Lung (tissue), 12 donors: Measurements from ENCODE around the gene TNS3. TPM values are rescaled to one million over a fixed set of nuclear protein-coding genes. Genes with fewer than 3 reads are reported as not detected.
A peak's percentile ranks its signal among the peaks of the same experiment; 100 is the strongest.

Experiments used
- ATAC-seq: fragments of 200-7000 bp; cut with Tn5 transposase; one replicate; pipeline ENCODE4 v1.9.1; 2020; ENCODE audit warnings: moderate number of reproducible peaks; ENCODE audit not compliant: insufficient read depth, low FRiP score
- DNase-seq, 3 donors: peaks; one replicate each; pipeline ENCODE4 v3.0.0-alpha.2; 2013 to 2017
- H3K27ac ChIP-seq, 2 donors: one replicate each; pipeline ENCODE4 v1.5.1; 2013; ENCODE audit warnings: mild to moderate bottlenecking in 2 of 2, moderate library complexity in 2 of 2, control low read depth in 1 of 2, inconsistent platforms in 1 of 2, low read depth in 1 of 2, low read length in 1 of 2
- H3K27me3 ChIP-seq, 3 donors: one replicate each; pipeline ENCODE4 v1.5.1; 2013; ENCODE audit warnings: low read length in 2 of 3; ENCODE audit not compliant: control insufficient read depth in 3 of 3, insufficient read depth in 3 of 3
- H3K36me3 ChIP-seq, 4 donors: one replicate each; pipeline ENCODE4 v1.5.1; 2013; ENCODE audit warnings: low read length in 4 of 4, mild to moderate bottlenecking in 1 of 4, moderate library complexity in 1 of 4; ENCODE audit not compliant: control insufficient read depth in 4 of 4, insufficient read depth in 4 of 4
- H3K4me1 ChIP-seq, 5 donors: one replicate each; pipeline ENCODE4 v1.5.1; 2013; ENCODE audit warnings: low read length in 5 of 5, mild to moderate bottlenecking in 2 of 5, moderate library complexity in 1 of 5; ENCODE audit not compliant: control insufficient read depth in 5 of 5, insufficient read depth in 5 of 5
- H3K4me3 ChIP-seq: one replicate; pipeline ENCODE4 v1.5.1; 2013; ENCODE audit warnings: mild to moderate bottlenecking, control low read depth, moderate library complexity
- H3K9ac ChIP-seq, 2 donors: one replicate each; pipeline ENCODE4 v1.5.1; 2013; ENCODE audit warnings: low read length in 2 of 2, control low read depth in 1 of 2; ENCODE audit not compliant: insufficient read depth in 1 of 2
- H3K9me3 ChIP-seq, 4 donors: one replicate each; pipeline ENCODE4 v1.5.1; 2013; ENCODE audit warnings: low read length in 3 of 4, mild to moderate bottlenecking in 1 of 4, moderate library complexity in 1 of 4; ENCODE audit not compliant: control insufficient read depth in 4 of 4, insufficient read depth in 3 of 4
- WGBS, 2 donors: extraction: QIAGEN DNeasy Blood & Tissue Kit; methylation state at CpG; one replicate each; pipeline ENCODE4 v1.1.7; 2013; 5-methylcytosine and 5-hydroxymethylcytosine counted together
- polyA plus RNA-seq, 2 donors: library from polyadenylated mRNA; stranded (reverse); fragments of 200-250 nt; gene quantifications; one replicate each; pipeline ENCODE4 v1.2.1, GENCODE V29; 2013
- total RNA-seq, 2 donors: library from RNA; depleted of rRNA in 1 of 2; stranded (reverse); fragments of >200 nt in 1 of 2; gene quantifications; one replicate each; pipeline ENCODE4 v1.2.1, GENCODE V29; 2014 to 2021
- TF ChIP-seq, protein P1 (sequence below): IDR thresholded peaks from 2 replicates; pipeline ENCODE4 v1.5.1; 2012; ENCODE audit warnings: mild to moderate bottlenecking; ENCODE audit errors: control extremely low read depth, extremely low read depth
- donor health status: control.
- donor health status: control.
- donor health status: Bipolar disorder and iron deficiency.
- donor health status: healthy.
- donor health status: DM: yes; HTN: yes; CAD: no.

TNS3 gene
- total and polyA plus RNA-seq, 4 donors, result 23.8 to 140 (median 85.7) TPM

DNA sequence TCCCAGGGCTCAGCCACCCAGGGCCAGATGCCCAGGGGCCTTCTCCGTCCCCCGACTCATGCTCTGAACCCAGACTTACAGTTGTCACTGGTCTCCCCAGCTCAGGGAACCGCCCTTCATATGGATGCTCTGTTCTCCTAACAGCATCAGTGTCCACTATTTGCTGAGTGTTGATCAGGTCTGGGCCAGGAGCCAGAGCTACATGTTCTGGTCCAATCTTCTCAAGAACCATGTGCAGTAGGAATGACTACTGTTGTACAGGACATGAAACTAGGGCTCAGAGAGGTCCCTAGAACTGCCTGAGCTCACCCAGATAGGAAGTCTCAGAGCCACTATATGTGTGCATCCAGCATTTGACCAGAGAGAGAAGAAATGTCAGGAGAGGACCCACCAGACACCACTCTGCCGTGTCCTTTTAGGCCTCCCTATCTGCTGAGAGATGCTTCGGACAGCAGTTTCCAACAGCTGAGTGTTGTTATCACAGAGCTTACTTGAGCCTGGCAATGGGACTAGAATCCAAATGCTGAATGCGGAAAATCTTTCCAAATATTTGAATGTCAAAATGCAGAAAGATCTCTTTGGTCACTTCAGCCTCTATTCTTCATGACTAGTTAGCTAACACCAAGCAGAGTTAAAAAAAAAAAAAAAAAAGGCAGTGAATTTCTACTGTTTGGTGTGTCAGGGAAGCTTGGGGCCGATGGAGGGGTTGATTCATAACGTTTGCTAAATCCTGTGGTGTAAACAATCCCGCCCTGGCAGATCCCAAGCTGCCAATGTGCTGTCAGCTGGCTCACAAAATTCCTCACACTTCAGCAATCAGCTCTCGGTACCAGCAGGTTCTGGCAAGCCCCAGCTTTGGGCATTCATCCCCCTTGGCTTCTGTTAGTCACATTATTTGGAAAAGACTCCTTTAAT, 246.1 kb downstream of the TNS3 start:
- H3K27ac ChIP-seq, result peak overlapping the region; percentile 46 to 53
- H3K36me3 ChIP-seq, result peaks cover 0 to 9% (median 1%) of the 10 kb centered on the region in 4 donors
- ATAC-seq (peak; percentile 24), DNase-seq (peak; percentile 72 to 93 (median 91))
- no peak overlapping the region for H3K4me3 ChIP-seq
- TF ChIP-seq, protein P1, sequence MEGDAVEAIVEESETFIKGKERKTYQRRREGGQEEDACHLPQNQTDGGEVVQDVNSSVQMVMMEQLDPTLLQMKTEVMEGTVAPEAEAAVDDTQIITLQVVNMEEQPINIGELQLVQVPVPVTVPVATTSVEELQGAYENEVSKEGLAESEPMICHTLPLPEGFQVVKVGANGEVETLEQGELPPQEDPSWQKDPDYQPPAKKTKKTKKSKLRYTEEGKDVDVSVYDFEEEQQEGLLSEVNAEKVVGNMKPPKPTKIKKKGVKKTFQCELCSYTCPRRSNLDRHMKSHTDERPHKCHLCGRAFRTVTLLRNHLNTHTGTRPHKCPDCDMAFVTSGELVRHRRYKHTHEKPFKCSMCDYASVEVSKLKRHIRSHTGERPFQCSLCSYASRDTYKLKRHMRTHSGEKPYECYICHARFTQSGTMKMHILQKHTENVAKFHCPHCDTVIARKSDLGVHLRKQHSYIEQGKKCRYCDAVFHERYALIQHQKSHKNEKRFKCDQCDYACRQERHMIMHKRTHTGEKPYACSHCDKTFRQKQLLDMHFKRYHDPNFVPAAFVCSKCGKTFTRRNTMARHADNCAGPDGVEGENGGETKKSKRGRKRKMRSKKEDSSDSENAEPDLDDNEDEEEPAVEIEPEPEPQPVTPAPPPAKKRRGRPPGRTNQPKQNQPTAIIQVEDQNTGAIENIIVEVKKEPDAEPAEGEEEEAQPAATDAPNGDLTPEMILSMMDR, result no peak
- WGBS, 2 donors, result 72 to 84% methylated on average over 10 of the region's 10 CpGs
- no peaks in the 10 kb centered on the region for H3K27me3 ChIP-seq
- H3K9ac ChIP-seq, result no peak overlapping the region
- no peaks in the 10 kb centered on the region for H3K9me3 ChIP-seq
- peaks cover 5 to 65% (median 26%) of the 10 kb centered on the region in 5 donors for H3K4me1 ChIP-seq

DNA sequence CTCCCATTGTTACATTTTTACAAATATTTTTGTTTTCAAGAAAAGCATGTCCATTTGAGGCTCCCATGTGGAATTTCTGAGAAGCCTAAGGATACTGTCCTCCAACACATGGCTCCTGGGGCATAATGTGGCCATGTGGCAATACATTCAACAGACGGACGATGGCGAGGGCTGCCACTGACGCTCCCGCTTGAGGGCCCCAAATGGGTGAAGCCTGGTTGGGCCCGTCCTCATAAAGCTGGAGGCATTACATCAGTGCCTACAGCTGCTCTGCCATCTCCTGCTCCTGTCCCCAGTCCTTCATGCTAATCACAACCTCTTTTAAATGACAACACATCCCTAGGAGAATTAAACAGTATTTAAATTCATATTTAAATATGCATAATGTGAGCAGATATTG, 246.8 kb downstream of the TNS3 start:
- TF ChIP-seq, protein P1, result no peak
- ATAC-seq (no peak), DNase-seq (no peak)
- no peak overlapping the region for H3K9ac ChIP-seq
- peak overlapping the region; percentile 37 to 46 for H3K27ac ChIP-seq
- WGBS, 2 donors, result 95 to 97% methylated on average over 6 of the region's 6 CpGs
- peaks cover 0 to 10% (median 5%) of the 10 kb centered on the region in 4 donors for H3K36me3 ChIP-seq
- H3K4me3 ChIP-seq, result no peak overlapping the region
- H3K27me3 ChIP-seq, result no peaks in the 10 kb centered on the region
- no peaks in the 10 kb centered on the region for H3K9me3 ChIP-seq
- H3K4me1 ChIP-seq, result peaks cover 5 to 72% (median 33%) of the 10 kb centered on the region in 5 donors

DNA sequence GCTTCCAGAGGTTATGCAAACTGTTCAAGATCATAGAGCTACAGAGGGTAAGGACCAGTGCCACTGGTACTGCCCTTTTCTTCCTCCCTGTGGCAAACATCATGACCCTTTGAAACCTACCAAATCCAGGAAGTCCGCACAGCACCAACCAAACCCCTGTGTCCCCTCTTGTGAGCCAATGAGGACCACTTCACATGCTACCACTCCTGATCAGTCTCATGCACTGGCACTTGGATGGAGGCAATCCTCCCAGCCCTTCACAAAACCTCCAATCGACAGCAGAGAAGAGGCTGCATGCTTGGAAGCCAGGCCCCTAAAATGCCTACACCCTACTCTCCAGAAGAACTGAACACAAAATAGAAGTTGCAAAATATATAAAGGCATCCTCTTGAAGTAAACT, 248.0 kb downstream of the TNS3 start:
- Histone ChIP-seq H3K27me3 (no peaks in the 10 kb centered on the region), H3K36me3 (peaks cover 0 to 18% (median 6%) of the 10 kb centered on the region in 4 donors), H3K4me3 (no peak overlapping the region), H3K27ac (peak overlapping the region in 1 of 2 donors; percentile 65), H3K9me3 (no peaks in the 10 kb centered on the region), H3K9ac (no peak overlapping the region), H3K4me1 (peaks cover 5 to 84% (median 43%) of the 10 kb centered on the region in 5 donors)
- ATAC-seq, result no peak
- DNase-seq, result no peak
- WGBS, 2 donors, result 76 to 81% methylated on average over 2 of the region's 2 CpGs
- TF ChIP-seq, protein P1, result no peak
